COLO829 (cell line): ENCODE measurements around the gene KCNMA1.
"Not testable (repeated sequence)": the region's sequence is repeated elsewhere in the genome, so short reads cannot be mapped to it uniquely, and the experiment has no call there.

Experiments
- DNase-seq: peaks from one replicate; pipeline ENCODE4 v3.0.0; 2012; ENCODE audit warnings: low spot score

KCNMA1 gene

DNA sequence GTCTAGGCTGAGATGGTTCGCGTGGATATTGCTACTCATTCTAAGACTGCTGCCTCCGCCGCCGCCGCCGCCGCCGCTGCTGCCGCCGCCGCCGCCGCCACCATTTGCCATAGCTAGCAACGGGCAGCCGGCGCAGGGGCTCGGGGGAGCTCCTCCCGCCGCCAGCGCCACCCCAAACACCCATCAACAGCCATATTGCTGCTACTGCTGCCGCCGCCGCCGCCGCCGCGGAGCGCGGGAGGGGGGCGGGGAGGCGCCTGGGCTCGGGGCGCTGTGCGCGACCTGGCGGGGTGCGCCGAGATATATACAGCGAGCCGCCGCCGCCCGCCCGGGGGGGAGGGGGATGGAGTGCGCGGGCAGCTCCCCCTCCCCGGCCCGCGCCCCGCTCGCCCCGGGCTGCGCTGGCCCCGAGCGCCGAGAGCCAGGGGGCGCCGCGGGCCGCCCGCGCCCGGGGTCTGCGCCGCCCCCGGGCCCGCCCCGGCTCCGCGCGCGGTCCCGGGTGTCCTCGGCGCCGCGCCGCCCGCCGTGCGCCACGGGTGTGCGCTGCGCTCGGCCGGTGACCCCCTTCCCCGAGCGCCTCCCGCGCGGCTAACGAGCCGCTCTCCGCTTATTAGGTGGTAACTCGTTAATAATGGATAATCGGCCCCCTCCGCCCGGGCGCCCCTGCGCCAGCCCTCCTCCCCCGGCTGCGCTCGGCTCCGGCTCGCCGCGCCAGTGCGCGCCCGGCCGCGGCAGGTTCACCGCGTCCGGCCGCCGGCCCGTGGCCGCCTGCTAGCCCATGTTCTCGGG, at the start of gene KCNMA1:
Gene KCNMA1, minus strand, starts transcription at position 277 of the 789 bp plus-strand sequence.
- no peak for DNase-seq

DNA sequence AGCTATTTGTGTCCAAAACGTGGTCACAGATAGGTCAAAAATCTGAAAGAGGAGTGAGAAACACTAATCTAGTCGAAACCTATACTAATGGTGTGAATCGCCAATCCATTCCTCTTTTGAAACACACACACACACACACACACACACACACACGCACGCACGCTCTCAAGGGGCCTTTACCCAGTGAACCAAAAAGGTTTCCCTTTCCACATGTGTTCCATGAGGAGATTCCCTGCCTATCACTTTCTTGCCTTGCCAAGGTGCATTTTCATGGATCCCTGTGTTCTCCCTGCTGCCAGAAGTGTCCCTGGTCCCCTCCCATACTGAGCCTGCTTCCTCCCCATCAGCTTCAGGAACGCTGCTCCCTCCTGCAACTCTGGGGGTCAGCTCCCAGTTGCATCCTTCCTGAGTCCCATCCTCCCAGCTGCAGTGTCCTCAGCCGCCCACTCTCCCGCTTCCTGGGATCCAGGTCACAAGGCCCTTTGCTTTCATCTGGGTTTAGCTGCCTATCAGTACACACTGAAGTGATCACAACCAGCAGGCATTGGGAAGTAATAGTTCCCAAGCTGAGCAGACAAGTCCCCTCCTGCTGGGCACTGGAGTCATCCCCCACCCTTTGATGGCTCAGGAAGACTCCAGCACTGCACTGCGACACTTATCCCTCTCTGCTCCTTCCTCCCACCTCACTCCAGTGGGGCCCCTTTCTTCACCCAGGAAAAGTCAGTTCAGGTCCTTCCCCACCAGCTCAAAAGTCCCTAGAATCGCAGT, 49.2 kb upstream of the KCNMA1 start:
- DNase-seq = no peak

GRCh38 chr10:77686096-77686495, 48.5 kb upstream of the KCNMA1 start:
- DNase-seq = no peak

DNA sequence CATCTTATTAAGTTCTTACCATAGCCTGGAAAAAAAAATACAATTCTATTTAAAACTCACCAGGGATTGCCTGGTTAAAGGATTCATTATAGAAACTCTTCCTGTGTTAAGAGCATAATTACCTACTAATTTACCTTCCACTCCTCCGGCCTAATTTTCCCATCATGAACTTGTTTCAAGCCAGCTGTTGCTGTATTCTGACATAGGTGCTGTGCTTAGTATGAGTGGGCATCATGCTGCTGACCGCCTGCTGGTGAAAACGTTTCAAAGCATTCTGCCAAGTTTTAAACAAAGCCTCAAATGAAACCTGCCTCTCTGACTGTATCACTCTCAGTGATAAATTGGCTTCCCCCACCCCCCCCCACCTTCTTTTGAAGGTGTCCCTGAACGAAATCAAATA, 47.8 kb upstream of the KCNMA1 start:
- no peak for DNase-seq

GRCh38 chr10:77683088-77683432, 45.5 kb upstream of the KCNMA1 start:
- not testable (repeated sequence) for DNase-seq

- DNase-seq = no peak
Measured at GRCh38 chr10:77682393-77683087, 44.9 kb upstream of the KCNMA1 start.

DNA sequence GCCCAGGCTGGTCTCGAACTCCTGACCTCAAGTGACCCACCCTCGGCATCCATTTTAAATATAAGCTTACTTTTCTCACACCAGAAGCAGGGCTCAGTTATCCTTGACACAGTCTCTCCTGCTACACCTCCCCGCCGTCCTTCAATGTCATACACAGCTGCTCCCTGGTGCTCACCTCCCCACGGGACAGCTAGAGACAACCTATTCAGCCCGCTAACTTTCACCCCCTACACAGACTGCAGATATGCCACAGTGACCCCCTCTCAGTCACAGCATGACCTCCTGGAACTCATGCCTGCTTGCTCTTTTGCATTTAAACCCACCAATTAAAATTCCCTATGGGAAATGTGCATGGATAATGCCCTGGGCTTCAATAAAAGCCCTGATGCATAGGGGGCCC, 44.2 kb upstream of the KCNMA1 start:
- DNase-seq = no peak

- no peak for DNase-seq
Measured at GRCh38 chr10:77680811-77681210, 43.2 kb upstream of the KCNMA1 start.

- DNase-seq = no peak
Measured at GRCh38 chr10:77680065-77680464, 42.5 kb upstream of the KCNMA1 start.

DNA sequence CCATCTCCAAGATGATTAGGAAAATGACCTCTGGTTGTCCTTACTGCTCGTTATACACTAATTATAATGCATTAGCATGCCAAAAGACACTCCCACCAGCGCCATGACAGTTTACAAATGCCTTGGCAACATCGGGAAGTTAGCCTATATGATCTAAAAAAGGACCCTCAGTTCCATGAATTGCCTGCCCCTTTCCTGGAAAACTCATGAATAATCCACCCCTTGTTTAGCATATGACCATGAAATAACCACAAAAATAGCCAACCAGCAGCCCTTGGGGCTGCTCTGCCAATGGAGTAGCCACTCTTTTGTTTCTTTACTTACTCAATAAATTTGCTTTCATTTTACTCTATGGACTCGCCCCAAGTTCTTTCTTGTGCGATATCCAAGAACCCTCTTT, 41.6 kb upstream of the KCNMA1 start:
- no peak for DNase-seq

DNA sequence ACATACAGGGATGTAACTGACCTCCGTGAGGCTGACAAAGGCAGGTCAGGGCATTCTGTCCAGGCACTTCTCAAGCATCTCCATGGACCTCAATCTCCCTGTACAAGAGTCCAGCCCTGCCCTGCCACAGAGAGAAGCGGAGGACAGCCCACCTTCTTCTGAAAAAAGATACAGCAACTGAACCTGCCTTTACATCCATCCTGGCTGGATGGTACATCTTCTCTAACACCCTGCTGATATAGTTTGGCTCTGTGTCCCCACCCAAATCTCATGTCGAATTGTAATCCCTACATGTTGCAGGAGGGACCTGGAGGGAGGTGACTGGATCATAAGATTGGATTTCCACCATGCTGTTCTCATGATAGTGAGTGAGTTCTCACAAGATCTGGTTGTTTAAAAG, 40.5 kb upstream of the KCNMA1 start:
- DNase-seq = no peak

GRCh38 chr10:77675347-77675746, 37.7 kb upstream of the KCNMA1 start:
- DNase-seq = no peak

- no peak for DNase-seq
Measured at GRCh38 chr10:77673515-77674140, 36.0 kb upstream of the KCNMA1 start.

GRCh38 chr10:77673101-77673500, 35.5 kb upstream of the KCNMA1 start:
- no peak for DNase-seq

DNA sequence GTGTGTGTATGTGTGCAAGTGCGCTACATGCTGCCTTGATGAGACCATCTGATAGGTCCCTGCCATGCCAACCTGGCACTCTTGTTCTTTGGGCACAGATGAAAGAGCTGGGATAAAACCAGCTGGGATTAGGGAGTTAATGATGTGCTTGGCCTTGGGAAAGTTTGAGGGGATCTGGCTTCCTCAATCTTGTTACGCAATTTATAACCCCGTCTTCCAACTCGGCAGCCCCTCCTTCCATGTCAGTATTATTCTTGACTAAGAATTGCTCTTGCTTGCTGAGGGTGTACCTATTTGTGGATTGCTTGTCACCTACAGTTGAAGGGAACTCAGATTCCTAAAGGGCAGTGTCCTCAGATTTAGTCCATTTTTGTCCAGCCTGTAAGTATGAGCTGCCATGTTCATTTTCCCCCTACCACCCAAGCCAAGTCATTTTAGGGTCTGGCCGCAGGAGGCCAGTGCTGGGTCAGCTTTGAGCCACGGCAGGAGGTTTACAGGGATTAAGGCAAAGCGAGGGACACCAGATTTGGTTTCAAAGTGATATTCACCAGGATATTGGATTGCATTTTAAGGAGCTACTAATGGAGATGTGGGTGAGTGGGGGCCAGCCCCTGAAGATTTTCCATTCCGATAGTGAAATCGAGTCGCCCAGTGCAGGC, 34.1 kb upstream of the KCNMA1 start:
- no peak for DNase-seq

- DNase-seq = no peak
Measured at GRCh38 chr10:77670817-77671443, 33.3 kb upstream of the KCNMA1 start.

GRCh38 chr10:77669892-77670291, 32.3 kb upstream of the KCNMA1 start:
- DNase-seq = peak; percentile 14

DNA sequence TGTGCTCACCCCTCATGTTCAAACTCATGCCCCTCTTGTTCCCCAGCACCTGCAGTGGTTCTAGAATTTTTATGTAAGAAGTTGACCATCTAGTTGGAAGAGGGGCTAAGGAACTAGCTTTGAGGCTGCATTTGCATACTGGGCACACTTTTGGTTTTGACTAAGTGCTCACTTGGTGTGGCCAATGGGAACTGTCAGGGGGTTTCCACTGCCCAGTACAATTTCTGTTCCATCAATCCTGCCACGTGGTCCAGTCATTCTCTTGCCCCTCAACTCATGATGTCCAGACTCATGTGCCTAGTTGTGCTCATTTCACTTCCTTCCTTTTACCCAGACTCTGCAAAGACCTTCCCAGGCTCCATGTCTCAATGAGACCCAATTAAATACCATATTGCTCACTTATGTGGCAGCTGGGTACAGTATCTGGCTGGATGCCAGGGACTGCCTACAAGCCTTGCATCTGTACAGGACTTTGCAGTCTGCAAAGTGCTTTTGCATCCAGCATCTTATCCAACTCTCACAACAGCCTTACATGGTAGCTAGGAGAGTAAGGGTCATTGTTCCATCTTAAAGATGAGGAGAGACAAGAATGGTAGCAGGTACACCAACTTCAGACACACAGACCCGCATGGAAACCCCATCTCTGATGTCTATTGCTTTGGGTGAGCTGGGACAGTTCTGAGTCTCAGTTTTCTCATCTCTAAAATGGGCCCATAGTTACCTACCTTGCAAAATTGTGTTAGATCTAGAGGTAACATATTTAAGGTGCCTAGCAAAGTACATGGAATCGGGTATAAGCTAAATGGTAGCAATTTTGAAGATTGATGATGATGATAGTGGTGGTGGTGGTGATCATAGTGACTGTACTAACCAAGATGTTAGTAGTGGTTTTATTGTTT, 30.1 kb upstream of the KCNMA1 start:
- no peak for DNase-seq

- no peak for DNase-seq
Measured at GRCh38 chr10:77666821-77667220, 29.2 kb upstream of the KCNMA1 start.

- no peak for DNase-seq
Measured at GRCh38 chr10:77664696-77665095, 27.1 kb upstream of the KCNMA1 start.
